ENCODE data around the gene LRRC37A2.
"Not testable (repeated sequence)": the region's sequence is repeated elsewhere in the genome, so short reads cannot be mapped to it uniquely, and the experiment has no call there.

GRCh38 chr17:46566284-46566683 lies 54.0 kb downstream of the LRRC37A2 start:
- TF ChIP-seq YY1 (IDR thresholded peaks at IDR 0.05; ENCODE audit: insufficient read depth, insufficient read length); ZNF274 (IDR thresholded peaks at IDR 0.05; ENCODE audit: low read depth, low read length): not testable (repeated sequence)

Data from NT2/D1 (cell line).